Fibroblast of villous mesenchyme (primary cell): ENCODE results near the gene SNX25. TPM values are rescaled to one million over a fixed set of nuclear protein-coding genes. Genes with fewer than 3 reads are reported as not detected.

Source experiments
- DNase-seq: peaks from one replicate; pipeline ENCODE4 v3.0.0-alpha.2; 2010; ENCODE audit warnings: low read depth
- H3K4me3 ChIP-seq: 2 replicates; pipeline ENCODE4 v1.5.1; 2011; ENCODE audit warnings: low read depth, mild to moderate bottlenecking, low read length
- total RNA-seq: library from RNA; depleted of rRNA; stranded (reverse); fragments of >200 nt; gene quantifications from 2 replicates; pipeline ENCODE4 v1.2.3, GENCODE V29; 2012
- TF ChIP-seq, protein P1 (sequence below): IDR thresholded peaks from 2 replicates; pipeline ENCODE4 v1.5.1; 2012; ENCODE audit warnings: low read depth, mild to moderate bottlenecking, low read length; ENCODE audit not compliant: insufficient read depth

Gene SNX25
- total RNA-seq, 1 donor: 47.1 TPM

DNA sequence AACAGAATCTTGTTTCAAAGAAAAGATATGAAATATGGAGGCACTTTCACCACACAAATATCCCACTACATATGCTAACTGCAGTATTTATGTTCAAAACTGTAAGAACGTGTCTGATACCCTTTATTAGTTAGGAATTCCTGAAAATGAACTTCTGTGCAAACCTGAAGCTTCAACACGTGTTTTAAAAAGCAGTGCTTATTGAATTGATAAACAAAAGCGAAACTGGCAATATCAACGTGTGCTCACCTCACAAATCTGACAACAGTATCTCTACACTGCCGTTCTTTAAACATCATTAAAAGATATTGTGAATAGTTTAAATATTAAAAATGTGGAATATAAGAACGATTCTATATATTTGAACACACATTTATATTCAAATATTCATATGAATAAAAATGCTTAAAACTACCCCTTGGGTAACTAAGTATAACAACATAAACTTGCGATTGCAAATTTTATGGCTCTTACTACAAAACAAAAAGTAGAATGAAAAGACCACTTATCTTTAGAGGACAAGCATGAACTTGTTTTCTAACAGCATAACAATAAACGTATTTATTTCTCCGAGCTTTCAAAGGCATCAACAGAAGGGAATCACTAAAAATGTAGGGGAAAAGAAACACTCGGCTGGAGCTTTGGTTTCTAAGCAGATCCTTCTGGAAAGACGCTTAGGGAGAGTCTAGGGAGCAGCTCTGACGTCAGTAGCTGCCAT lies 186.0 kb downstream of the SNX25 start, which contains the start of gene LRP2BP:
Gene LRP2BP (minus strand): TSS at position 687 of the 718 bp plus-strand sequence. CDS start 17,738 bp downstream, outside the sequence.
- peak; percentile 44 for DNase-seq
- peak within 1 kb of the TSS; percentile 80 for H3K4me3 ChIP-seq
- TF ChIP-seq, protein P1, sequence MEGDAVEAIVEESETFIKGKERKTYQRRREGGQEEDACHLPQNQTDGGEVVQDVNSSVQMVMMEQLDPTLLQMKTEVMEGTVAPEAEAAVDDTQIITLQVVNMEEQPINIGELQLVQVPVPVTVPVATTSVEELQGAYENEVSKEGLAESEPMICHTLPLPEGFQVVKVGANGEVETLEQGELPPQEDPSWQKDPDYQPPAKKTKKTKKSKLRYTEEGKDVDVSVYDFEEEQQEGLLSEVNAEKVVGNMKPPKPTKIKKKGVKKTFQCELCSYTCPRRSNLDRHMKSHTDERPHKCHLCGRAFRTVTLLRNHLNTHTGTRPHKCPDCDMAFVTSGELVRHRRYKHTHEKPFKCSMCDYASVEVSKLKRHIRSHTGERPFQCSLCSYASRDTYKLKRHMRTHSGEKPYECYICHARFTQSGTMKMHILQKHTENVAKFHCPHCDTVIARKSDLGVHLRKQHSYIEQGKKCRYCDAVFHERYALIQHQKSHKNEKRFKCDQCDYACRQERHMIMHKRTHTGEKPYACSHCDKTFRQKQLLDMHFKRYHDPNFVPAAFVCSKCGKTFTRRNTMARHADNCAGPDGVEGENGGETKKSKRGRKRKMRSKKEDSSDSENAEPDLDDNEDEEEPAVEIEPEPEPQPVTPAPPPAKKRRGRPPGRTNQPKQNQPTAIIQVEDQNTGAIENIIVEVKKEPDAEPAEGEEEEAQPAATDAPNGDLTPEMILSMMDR: no peak

DNA sequence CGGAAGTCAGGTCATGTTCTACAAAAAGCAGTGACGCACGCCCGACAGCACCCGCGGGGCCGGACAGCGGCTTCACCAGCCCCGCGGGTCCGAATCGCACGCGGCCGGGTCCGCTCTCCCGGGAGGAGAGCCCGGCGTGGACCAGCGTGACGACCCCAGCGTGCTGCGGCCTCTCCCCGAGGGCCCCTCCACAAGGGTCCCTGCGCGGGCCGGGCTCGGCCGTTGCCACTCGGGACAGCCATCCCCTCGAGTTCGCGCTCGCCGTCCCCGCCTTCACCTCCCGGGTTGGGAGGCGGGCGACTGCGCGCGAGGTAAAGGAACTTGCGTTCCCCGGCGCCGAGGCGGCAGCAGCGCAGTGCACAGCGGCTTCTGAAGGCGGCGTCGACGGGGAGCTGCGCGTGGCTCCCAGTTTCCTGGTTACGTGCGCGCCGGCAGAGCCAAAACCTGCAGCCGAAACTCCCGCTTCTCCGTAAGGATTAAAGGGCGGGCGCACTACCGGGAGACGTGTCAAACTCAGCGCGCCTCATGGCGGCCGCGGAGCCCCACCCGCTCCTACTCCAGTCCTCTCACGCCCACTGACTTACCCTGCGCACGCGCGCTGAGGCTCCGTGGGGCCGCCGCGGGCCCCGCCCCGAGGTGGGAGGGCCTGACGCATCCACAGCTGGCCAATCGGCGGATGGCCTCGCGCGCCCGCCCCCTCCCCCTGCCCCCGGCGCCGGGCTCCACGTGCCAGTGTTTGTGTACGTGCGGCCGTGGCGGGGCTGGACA lies 186.7 kb downstream of the SNX25 start:
- peak; percentile 98 for DNase-seq
- TF ChIP-seq, protein P1: no peak
- H3K4me3 ChIP-seq: peak overlapping the region; percentile 80

DNA sequence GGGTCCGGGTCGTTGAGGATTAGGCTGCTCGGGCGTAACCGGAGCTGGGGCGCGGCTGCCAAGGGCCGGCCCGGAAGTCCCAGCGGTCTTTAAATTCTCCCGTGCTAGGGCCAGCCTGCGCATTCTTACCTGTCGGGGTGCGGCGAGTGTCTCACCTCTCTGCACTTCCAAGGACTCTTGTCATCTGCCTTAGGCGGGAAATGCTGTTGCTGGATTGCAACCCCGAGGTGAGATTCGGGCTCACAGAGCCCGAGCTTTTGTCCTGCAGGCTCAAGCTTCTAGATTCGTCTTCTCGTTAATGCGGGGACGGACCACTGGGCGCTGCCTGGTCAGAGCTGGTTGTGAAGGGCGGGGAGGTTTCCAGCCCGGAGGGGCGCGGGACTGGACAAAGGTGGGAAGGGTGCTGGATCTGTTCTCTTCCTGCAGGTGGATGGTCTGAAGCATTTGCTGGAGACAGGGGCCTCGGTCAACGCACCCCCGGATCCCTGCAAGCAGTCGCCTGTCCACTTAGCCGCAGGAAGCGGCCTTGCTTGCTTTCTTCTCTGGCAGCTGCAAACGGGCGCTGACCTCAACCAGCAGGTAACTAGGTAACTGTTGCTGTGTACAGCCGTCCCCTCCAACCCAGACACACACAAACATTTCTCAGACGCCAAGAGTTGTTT lies 187.5 kb downstream of the SNX25 start, which contains the start of gene ANKRD37:
Gene ANKRD37 (plus strand): TSS at position 118 of the 662 bp plus-strand sequence. CDS start 83 bp downstream, at position 201.
- no peak for DNase-seq
- TF ChIP-seq, protein P1: no peak

GRCh38 chr4:185398618-185399017 lies 189.2 kb downstream of the SNX25 start:
- no peak for DNase-seq
- no peak overlapping the region for H3K4me3 ChIP-seq
- TF ChIP-seq, protein P1: no peak

More for the DNA sequence above, 187.5 kb downstream of the SNX25 start, which contains the start of gene ANKRD37:
- H3K4me3 ChIP-seq: peak within 1 kb of the TSS; percentile 80

- no peak overlapping the region for H3K4me3 ChIP-seq
- no peak for DNase-seq
- TF ChIP-seq, protein P1: no peak
Observed at GRCh38 chr4:185399466-185399865, 190.1 kb downstream of the SNX25 start.

DNA sequence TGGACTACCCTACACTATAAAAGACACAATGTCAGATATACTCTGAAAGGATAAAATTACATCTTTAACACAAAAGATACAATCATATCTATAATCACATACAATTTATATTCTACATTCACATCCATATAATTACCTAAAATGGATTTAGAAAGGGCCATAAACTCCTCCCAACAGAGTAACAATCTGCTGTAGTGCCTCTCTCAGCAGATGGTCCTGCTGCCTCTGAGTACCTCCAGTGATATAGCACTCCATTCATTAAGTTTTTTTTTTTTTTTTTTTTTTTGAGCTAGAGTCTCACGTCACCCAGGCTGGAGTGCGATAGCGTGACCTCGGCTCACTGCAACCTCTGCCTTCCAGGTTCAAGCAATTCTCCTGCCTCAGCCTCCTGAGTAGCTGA lies 194.6 kb downstream of the SNX25 start:
- no peak overlapping the region for H3K4me3 ChIP-seq
- no peak for DNase-seq
- TF ChIP-seq, protein P1: no peak
